Measurements from ENCODE around the gene ETNK2. TPM values are rescaled to one million over a fixed set of nuclear protein-coding genes. Genes with fewer than 3 reads are reported as not detected.

Gene ETNK2
- total and polyA plus RNA-seq, 2 of the 13 experiments (the other 11 are each of a cell fraction or from before 2014, with no cell fraction given) = 15.5 to 42.8 TPM

GRCh38 chr1:204128964-204129896, 22.6 kb downstream of the ETNK2 start (continued):
- TF ChIP-seq UBTF (CRISPR knock-in tag; IDR thresholded peaks at IDR 0.05) (peak; percentile 58), BHLHE40 (IDR thresholded peaks at IDR 0.05; ENCODE audit: low read length) (no peak), SOX6 (IDR thresholded peaks at IDR 0.05) (no peak), SOX6 (CRISPR knock-in tag; IDR thresholded peaks at IDR 0.05) (no peak), HOXA3 (CRISPR knock-in tag; IDR thresholded peaks at IDR 0.05) (0 out of 2 replicates have a peak, but pooled peaks have one; percentile 42), NFYB (CRISPR knock-in tag; IDR thresholded peaks at IDR 0.05) (no peak), TOE1 (CRISPR knock-in tag; IDR thresholded peaks at IDR 0.05) (no peak), SP4 (CRISPR knock-in tag; IDR thresholded peaks at IDR 0.05) (no peak), ZSCAN30 (CRISPR knock-in tag; IDR thresholded peaks at IDR 0.05) (no peak), TOPORS (CRISPR knock-in tag; IDR thresholded peaks at IDR 0.05) (0 out of 2 replicates have a peak, but pooled peaks have one; percentile 44), ZNF432 (CRISPR knock-in tag; IDR thresholded peaks at IDR 0.05; ENCODE audit: borderline replicate concordance) (no peak), ZNF687 (CRISPR knock-in tag; IDR thresholded peaks at IDR 0.05) (peak; percentile 68), SP140L (CRISPR knock-in tag; IDR thresholded peaks at IDR 0.05; ENCODE audit: borderline replicate concordance) (no peak), MTF1 (CRISPR knock-in tag; IDR thresholded peaks at IDR 0.05) (no peak), SRY (CRISPR knock-in tag; IDR thresholded peaks at IDR 0.05) (no peak), PAWR (CRISPR knock-in tag; IDR thresholded peaks at IDR 0.05; ENCODE audit: borderline replicate concordance) (no peak), EEA1 (CRISPR knock-in tag; IDR thresholded peaks at IDR 0.05; ENCODE audit: borderline replicate concordance) (peak; percentile 10; the same call in 1 of the 2 replicates), THAP9 (CRISPR knock-in tag; IDR thresholded peaks at IDR 0.05; ENCODE audit: borderline replicate concordance) (peak; percentile 42; the same call in 1 of the 2 replicates), ZNF180 (CRISPR knock-in tag; IDR thresholded peaks at IDR 0.05; ENCODE audit: borderline replicate concordance, low read depth) (no peak), STAG1 (CRISPR knock-in tag; IDR thresholded peaks at IDR 0.05) (peak; percentile 91), ETV6 (CRISPR knock-in tag; conservative IDR thresholded peaks at IDR 0.05) (no peak)
